GM21576 (cell line): ENCODE data around the gene LPIN3.

Experiments used
- ATAC-seq: cut with Tn5 transposase; IDR thresholded peaks from one replicate; pipeline ENCODE4 v1.9.1; 2021; ENCODE audit warnings: mild to moderate bottlenecking, moderate library complexity; ENCODE audit not compliant: unreplicated experiment

Gene LPIN3

GRCh38 chr20:41349266-41349665, 8.6 kb downstream of the LPIN3 start:
- ATAC-seq, result no peak

DNA sequence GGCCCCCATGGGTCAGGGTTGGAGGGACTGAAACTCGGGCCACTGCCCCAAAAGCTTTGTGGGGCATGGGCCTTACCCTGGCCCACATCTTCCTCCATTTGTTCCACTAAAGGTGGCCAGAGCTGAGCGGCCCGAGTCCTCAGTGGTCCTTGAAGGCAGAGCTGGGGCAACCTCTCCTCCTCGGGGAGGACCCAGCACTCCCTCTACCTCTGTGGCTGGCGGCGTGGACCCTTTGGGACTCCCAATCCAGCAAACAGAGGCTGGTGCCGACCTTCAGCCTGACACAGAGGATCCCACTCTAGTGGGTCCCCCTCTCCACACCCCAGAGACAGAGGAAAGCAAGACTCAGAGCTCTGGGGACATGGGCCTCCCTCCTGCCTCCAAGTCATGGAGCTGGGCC, 9.3 kb downstream of the LPIN3 start:
- ATAC-seq, result no peak

- ATAC-seq, result no peak
These were observed 9.9 kb downstream of the LPIN3 start for GRCh38 chr20:41350408-41350962.

DNA sequence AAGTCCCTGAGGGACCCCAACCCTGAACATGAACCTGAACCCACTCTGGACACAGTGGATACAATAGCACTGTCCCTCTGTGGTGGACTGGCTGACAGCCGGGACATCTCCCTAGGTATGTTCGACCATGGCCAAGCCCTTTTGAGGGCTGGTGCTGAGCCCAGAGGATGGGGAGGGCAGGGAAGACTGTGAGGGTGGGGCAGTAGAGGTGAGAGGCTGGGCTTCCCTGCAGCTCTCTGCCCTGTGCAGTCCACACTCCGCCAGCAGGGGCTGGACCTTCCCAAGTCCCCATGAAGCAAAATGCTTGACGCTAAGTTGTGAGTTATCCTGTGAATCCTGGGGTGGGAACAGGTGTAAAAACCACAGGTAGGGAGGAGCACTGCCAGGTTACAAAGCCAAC, 11.5 kb downstream of the LPIN3 start:
- no peak for ATAC-seq

- no peak for ATAC-seq
These were observed 12.0 kb downstream of the LPIN3 start for GRCh38 chr20:41352666-41353065.

DNA sequence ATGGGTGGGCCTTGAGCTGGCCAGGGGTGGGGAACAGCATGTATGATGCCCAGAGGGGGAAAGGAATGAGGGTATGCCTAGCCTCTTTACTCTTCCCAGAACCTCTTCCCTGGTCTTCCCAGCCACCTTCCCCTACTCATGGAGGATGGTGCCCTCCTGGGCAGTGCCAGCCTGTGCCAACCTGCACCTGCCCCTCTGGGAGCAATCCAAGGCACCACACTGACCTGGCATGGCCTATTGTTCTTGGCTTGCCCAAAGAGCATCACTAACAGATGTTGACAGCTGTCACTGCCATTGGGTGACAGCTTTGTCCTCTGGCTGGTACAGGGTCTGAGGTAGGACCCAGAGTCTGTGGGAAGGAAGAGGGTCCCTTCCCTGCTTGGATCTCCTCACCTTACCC, 12.9 kb downstream of the LPIN3 start:
- no peak for ATAC-seq

- ATAC-seq, result no peak
These were observed 14.6 kb downstream of the LPIN3 start for GRCh38 chr20:41355192-41355591.

DNA sequence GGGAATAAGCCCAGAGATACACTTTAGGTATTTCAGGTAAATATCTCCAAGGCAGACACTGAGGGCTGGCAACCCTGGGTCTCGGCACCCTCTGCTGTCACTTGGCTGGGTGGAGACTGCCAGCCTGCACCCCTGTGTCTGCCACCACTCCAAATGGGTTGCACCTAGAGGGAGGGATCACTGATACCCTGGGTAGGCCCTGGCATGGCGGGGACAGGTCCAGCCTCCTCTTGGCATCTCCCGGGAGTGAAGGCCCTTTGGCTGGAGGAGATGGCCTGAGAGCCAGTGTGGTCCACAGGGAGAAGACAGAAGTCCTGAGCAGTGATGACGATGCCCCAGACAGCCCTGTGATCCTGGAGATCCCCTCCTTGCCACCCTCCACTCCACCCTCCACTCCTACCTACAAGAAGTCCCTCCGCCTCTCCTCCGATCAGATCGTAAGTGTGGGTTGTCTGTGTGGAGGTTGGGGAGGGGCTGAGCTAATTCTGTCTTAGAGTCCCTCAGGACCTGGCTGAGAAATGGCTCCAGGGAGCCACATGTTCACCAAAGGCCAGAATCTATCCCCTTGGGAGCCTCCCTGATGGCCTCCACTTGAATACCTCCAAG, 15.1 kb downstream of the LPIN3 start:
- ATAC-seq, result no peak

DNA sequence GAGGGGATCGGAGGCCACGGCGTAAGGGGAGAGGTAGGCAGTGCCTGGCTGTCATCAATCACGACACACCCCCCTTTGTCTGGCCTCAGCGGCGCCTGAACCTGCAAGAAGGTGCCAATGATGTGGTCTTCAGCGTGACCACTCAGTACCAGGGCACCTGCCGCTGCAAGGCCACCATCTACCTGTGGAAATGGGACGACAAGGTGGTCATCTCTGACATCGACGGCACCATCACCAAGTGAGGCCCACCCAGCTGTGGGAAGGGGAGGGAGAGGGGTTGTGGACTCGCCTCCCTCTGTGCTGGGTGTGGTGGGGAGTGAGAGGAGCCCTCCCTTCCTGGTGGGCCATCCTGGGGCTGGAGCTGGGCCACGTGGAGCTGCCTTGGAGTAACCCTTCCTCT, 16.3 kb downstream of the LPIN3 start:
- no peak for ATAC-seq

GRCh38 chr20:41357424-41358163, 17.0 kb downstream of the LPIN3 start:
- no peak for ATAC-seq

DNA sequence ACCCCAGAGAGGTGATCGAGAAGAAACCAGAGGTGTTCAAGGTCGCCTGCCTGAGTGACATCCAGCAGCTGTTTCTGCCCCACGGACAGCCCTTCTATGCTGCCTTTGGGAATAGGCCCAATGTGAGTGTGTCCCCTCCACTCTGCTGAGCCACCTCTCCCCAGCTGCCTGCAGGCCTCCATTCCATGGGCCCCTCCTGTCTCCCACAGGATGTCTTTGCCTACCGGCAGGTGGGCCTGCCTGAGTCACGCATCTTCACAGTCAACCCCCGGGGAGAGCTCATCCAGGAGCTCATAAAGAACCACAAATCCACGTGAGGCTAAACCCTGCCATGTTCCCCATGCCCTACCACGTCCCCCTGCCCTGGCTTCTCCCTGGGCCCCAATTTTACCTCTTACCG, 17.6 kb downstream of the LPIN3 start:
- no peak for ATAC-seq

DNA sequence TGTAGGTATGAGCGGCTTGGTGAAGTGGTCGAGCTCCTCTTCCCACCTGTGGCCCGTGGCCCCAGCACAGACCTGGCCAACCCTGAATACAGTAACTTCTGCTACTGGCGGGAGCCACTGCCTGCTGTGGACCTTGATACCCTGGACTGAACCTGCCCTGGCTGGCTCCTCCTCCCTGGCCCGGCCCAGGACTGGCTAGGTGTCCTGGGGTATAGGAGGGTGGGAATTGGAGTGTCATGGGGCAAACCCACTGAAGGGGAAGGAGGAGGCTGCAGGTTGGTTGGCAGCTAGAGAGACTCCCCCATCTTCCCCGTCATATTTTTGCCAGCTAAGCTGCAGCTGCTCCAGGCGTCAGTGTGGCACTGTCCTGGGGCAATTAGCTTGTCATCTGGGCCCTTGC, 18.1 kb downstream of the LPIN3 start:
- no peak for ATAC-seq

- no peak for ATAC-seq
These were observed 19.0 kb downstream of the LPIN3 start for GRCh38 chr20:41359541-41360011.

GRCh38 chr20:41360831-41361756, 20.5 kb downstream of the LPIN3 start:
- ATAC-seq, result no peak

DNA sequence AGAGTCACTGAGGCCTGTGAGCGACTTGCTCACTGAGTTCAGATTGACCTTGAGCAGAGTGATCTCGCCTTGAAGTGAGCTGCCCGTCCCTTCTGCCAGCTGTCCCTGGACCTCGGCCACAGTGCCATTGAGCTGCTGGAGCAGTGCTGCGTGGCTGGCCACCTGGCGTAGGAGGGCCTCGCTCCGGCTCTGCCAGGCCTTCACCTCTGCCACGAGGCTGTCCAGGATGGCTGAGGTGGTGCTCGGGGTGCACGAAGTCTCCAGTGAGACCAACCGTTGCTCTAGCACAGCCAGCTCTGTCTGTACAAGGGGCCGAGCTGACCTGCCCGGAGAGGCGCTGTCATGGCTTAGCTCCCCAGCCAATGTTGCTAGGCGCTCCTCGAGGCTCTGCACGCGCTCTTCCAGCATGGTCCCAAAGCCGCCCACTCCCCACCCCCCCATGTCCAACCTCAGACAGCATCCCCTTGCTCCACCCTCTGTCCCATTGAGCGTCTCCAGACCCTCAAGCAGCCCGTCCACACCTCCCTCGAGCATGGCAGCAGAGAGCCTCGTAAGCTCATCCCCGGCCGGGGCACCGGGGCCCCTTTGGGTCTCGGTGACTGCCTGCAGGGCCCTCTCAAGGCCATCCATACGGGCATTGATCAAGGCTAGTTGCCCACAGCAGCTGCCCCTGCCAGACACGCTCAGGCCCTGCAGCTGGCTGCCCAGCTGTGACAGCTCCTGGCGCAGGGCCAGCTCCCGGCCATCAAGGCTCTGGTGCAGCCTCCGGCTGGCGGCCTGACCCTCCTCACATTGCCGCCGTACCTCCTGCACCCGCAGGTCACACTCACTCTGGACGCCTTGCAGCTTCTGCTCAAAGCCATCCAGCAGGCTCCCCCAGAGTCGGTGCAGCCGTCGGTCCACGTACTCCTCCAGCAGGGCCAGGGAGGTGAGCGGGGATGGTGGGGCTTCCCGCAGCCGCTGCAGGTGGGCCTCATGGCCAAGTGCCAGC, 21.4 kb downstream of the LPIN3 start:
- ATAC-seq, result no peak

DNA sequence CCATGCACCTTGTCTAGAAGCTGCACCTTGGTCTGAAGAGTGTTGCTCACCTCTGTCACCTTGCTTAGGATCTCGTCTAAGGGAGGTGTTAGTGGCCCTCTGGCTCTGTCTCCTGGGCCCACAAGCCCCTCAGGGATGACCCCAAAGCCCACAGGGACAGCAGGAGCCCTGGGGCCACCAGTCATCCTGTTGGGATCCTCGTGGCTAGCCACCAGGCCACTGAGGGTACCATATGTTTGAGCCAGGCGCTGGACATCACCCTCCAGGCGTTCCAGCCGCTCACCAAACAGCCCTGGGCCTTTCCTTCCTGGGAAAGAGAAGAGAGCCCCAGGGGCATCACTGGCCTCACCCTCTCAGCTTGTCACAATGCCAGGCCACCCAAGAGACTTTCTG, 22.1 kb downstream of the LPIN3 start:
- no peak for ATAC-seq

DNA sequence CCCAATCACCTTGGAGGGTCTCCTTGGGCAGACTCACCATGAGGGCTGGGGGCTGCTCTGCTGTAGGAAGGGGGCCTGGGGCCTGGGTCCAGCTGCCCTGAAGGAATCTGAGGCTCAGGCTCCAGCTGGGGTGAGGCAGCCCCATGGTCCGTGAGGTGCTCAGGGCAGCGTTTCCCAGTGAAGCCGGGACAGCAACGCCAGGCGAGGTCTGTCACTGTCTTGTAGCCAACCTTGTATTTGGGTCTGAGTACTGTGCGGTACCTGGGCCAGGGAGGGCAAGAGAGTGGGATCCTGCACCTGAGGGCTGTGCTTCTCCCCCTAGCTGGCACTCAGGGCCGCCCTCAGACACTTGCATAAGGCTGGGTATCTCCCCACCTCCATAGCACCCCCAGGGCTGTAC, 23.0 kb downstream of the LPIN3 start:
- no peak for ATAC-seq

GRCh38 chr20:41364236-41364855, 23.7 kb downstream of the LPIN3 start:
- ATAC-seq, result no peak

DNA sequence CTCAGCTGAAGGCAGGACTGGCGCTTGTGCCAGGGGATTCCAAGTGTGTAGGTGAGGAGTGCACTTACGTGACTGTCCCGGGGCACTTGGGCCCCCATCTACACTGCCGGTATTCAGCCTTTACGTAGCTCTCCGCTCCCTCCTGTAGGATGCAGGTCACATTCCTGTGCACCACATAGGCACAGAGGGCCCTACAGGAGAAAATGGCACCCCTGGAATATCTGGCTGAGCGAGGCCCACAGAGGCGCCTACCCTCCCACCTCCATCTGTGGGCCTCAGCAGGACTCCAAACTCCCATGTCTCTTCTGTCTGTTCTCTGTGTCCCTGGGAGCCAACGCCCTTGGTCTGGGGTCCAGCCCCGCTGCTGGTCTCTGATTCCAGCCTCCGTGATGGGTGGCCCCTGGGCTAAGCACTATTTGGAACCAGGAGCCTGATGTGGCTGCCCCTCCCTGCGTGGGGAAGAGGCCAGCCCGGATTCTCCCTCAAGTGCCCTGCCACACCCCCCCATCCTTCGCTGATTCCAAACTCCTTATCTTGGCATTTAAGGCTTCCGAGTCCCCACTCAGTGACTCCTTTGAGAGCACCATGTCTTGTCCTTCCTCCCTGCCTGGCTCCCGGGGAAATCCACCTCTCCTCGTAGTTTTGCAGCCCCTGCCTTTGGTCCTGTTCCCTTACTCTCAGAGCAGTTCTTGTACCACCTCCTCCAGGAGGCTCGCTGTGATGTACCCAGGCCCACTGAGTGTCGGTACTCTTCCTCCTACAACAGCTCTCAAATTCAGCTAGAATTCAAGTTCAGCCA, 24.5 kb downstream of the LPIN3 start:
- ATAC-seq, result no peak
